ENCODE data around the gene MUCL3.

Gene MUCL3

DNA sequence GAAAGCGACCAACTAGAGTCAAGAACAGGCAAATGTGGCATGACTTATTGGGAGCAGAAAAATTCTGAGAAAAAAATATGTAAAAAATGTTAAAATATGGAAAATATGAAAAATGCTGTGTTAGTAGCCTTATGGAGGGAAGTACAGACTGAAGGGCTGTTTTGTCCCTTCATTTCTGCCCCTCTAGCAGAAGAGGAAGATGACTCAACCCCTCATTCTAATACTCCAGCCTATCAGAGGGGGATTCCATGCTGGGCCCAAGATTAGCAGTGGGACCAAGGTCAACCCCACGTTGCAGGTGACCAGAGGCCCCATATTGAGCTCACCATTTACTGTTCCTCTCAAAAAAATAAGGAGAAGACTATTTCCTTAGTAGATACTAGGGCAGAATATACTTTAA, 51.1 kb downstream of the MUCL3 start:
- TF ChIP-seq, protein P1, sequence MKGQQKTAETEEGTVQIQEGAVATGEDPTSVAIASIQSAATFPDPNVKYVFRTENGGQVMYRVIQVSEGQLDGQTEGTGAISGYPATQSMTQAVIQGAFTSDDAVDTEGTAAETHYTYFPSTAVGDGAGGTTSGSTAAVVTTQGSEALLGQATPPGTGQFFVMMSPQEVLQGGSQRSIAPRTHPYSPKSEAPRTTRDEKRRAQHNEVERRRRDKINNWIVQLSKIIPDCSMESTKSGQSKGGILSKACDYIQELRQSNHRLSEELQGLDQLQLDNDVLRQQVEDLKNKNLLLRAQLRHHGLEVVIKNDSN (IDR thresholded peaks at IDR 0.05): no peak
- TF ChIP-seq NFIC (IDR thresholded peaks at IDR 0.05) (no peak), CREB1 (IDR thresholded peaks at IDR 0.05; ENCODE audit: low read depth) (no peak), ZBTB7A (IDR thresholded peaks at IDR 0.05; ENCODE audit: low read depth) (no peak), CEBPB (IDR thresholded peaks at IDR 0.05) (no peak), TCF12 (IDR thresholded peaks at IDR 0.05; ENCODE audit: low read depth) (no peak), MAX (IDR thresholded peaks at IDR 0.05) (no peak), RAD21 (IDR thresholded peaks at IDR 0.05; ENCODE audit: low read depth) (no peak), TEAD4 (IDR thresholded peaks at IDR 0.05) (no peak), YY1 (IDR thresholded peaks at IDR 0.05; ENCODE audit: low read depth) (no peak), EP300 (IDR thresholded peaks at IDR 0.05; ENCODE audit: borderline replicate concordance) (no peak), TAF1 (IDR thresholded peaks at IDR 0.05; ENCODE audit: low read depth) (no peak), EGR1 (IDR thresholded peaks at IDR 0.05) (no peak), FOXM1 (IDR thresholded peaks at IDR 0.05; ENCODE audit: borderline replicate concordance, low read depth) (no peak)
- TF ChIP-seq, protein P2, sequence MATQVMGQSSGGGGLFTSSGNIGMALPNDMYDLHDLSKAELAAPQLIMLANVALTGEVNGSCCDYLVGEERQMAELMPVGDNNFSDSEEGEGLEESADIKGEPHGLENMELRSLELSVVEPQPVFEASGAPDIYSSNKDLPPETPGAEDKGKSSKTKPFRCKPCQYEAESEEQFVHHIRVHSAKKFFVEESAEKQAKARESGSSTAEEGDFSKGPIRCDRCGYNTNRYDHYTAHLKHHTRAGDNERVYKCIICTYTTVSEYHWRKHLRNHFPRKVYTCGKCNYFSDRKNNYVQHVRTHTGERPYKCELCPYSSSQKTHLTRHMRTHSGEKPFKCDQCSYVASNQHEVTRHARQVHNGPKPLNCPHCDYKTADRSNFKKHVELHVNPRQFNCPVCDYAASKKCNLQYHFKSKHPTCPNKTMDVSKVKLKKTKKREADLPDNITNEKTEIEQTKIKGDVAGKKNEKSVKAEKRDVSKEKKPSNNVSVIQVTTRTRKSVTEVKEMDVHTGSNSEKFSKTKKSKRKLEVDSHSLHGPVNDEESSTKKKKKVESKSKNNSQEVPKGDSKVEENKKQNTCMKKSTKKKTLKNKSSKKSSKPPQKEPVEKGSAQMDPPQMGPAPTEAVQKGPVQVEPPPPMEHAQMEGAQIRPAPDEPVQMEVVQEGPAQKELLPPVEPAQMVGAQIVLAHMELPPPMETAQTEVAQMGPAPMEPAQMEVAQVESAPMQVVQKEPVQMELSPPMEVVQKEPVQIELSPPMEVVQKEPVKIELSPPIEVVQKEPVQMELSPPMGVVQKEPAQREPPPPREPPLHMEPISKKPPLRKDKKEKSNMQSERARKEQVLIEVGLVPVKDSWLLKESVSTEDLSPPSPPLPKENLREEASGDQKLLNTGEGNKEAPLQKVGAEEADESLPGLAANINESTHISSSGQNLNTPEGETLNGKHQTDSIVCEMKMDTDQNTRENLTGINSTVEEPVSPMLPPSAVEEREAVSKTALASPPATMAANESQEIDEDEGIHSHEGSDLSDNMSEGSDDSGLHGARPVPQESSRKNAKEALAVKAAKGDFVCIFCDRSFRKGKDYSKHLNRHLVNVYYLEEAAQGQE (IDR thresholded peaks at IDR 0.05; ENCODE audit: low read depth): no peak

- no peak for TF ChIP-seq NFIC (IDR thresholded peaks at IDR 0.05)
- no peak for TF ChIP-seq TCF12 (IDR thresholded peaks at IDR 0.05; ENCODE audit: low read depth)
- no peak for TF ChIP-seq CREB1 (IDR thresholded peaks at IDR 0.05; ENCODE audit: low read depth)
- TF ChIP-seq EGR1 (IDR thresholded peaks at IDR 0.05): no peak
- TF ChIP-seq TEAD4 (IDR thresholded peaks at IDR 0.05): no peak
- no peak for TF ChIP-seq CEBPB (IDR thresholded peaks at IDR 0.05)
- TF ChIP-seq EP300 (IDR thresholded peaks at IDR 0.05; ENCODE audit: borderline replicate concordance): no peak
- TF ChIP-seq ZBTB7A (IDR thresholded peaks at IDR 0.05; ENCODE audit: low read depth): no peak
- no peak for TF ChIP-seq RAD21 (IDR thresholded peaks at IDR 0.05; ENCODE audit: low read depth)
- no peak for TF ChIP-seq FOXM1 (IDR thresholded peaks at IDR 0.05; ENCODE audit: borderline replicate concordance, low read depth)
- no peak for TF ChIP-seq MAX (IDR thresholded peaks at IDR 0.05)
- TF ChIP-seq, protein P1 (IDR thresholded peaks at IDR 0.05): no peak
- TF ChIP-seq, protein P2 (IDR thresholded peaks at IDR 0.05; ENCODE audit: low read depth): no peak
- no peak for TF ChIP-seq YY1 (IDR thresholded peaks at IDR 0.05; ENCODE audit: low read depth)
- no peak for TF ChIP-seq TAF1 (IDR thresholded peaks at IDR 0.05; ENCODE audit: low read depth)
Measured at GRCh38 chr6:30997301-30997700, 56.5 kb downstream of the MUCL3 start.

GRCh38 chr6:30998785-30999184, 58.0 kb downstream of the MUCL3 start:
- TF ChIP-seq ZBTB7A (IDR thresholded peaks at IDR 0.05; ENCODE audit: low read depth) (no peak), EGR1 (IDR thresholded peaks at IDR 0.05) (no peak), EP300 (IDR thresholded peaks at IDR 0.05; ENCODE audit: borderline replicate concordance) (no peak), YY1 (IDR thresholded peaks at IDR 0.05; ENCODE audit: low read depth) (no peak), FOXM1 (IDR thresholded peaks at IDR 0.05; ENCODE audit: borderline replicate concordance, low read depth) (no peak), TEAD4 (IDR thresholded peaks at IDR 0.05) (no peak), CREB1 (IDR thresholded peaks at IDR 0.05; ENCODE audit: low read depth) (no peak), NFIC (IDR thresholded peaks at IDR 0.05) (no peak), TCF12 (IDR thresholded peaks at IDR 0.05; ENCODE audit: low read depth) (no peak), RAD21 (IDR thresholded peaks at IDR 0.05; ENCODE audit: low read depth) (no peak), CEBPB (IDR thresholded peaks at IDR 0.05) (no peak), MAX (IDR thresholded peaks at IDR 0.05) (no peak), TAF1 (IDR thresholded peaks at IDR 0.05; ENCODE audit: low read depth) (no peak)
- TF ChIP-seq, protein P1 (IDR thresholded peaks at IDR 0.05): no peak
- TF ChIP-seq, protein P2 (IDR thresholded peaks at IDR 0.05; ENCODE audit: low read depth): no peak

Measured in Ishikawa (cell line).